ENCODE data around the gene CAMSAP2.
A peak's percentile ranks its signal among the peaks of the same experiment; 100 is the strongest.

GRCh38 chr1:200895801-200896530 is 157.3 kb downstream of the CAMSAP2 start:
- TF ChIP-seq CTCF (IDR thresholded peaks at IDR 0.05) (no peak), POLR2A (IDR thresholded peaks at IDR 0.05) (peak in 1 of 3 donors; percentile 7)
